Measurements from ENCODE around the gene TAS2R50.

TAS2R50 gene

DNA sequence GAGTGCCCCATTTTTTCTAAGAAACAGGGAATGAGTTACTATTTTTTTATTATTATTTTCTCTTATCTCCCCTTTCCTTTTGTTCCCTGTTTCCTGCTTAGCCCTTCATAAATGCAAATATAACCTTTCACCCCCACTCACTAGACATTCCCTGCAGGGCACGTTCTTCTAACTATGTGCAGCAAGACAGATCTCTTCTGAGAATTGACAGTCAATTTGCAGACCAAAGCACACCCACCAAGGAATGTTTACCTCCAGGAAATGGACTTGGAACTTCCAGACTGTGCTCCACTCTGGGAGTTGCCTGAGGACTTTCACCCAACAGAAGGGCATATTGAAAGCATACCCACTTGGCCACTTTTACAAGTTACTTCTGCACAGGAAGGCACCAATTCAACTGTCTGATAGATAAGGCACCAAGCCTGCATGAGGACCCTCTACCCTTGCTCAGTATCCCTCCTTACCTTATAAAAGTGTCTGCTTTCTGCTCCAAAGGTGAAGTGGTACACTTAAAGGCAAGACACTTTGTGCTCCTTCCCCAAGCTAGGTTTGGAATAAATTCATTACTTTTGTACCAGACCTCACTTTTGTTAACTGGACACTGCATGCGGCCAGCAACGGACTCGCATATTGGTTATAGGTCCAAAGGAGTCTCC is 29.2 kb upstream of the TAS2R50 start:
- TF ChIP-seq, protein P1, sequence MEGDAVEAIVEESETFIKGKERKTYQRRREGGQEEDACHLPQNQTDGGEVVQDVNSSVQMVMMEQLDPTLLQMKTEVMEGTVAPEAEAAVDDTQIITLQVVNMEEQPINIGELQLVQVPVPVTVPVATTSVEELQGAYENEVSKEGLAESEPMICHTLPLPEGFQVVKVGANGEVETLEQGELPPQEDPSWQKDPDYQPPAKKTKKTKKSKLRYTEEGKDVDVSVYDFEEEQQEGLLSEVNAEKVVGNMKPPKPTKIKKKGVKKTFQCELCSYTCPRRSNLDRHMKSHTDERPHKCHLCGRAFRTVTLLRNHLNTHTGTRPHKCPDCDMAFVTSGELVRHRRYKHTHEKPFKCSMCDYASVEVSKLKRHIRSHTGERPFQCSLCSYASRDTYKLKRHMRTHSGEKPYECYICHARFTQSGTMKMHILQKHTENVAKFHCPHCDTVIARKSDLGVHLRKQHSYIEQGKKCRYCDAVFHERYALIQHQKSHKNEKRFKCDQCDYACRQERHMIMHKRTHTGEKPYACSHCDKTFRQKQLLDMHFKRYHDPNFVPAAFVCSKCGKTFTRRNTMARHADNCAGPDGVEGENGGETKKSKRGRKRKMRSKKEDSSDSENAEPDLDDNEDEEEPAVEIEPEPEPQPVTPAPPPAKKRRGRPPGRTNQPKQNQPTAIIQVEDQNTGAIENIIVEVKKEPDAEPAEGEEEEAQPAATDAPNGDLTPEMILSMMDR (IDR thresholded peaks at IDR 0.05; ENCODE audit: low read length, missing control alignments) = no peak
- no peak overlapping the region for H3K4me3 ChIP-seq (replicated peaks; ENCODE audit: low read depth, low read length)
- DNase-seq (ENCODE audit: low read depth) = peak; percentile 10

GRCh38 chr12:11014234-11014633 is 27.5 kb upstream of the TAS2R50 start:
- TF ChIP-seq, protein P1 (IDR thresholded peaks at IDR 0.05; ENCODE audit: low read length, missing control alignments) = no peak

GRCh38 chr12:11007608-11008007 is 20.9 kb upstream of the TAS2R50 start:
- TF ChIP-seq, protein P1 (IDR thresholded peaks at IDR 0.05; ENCODE audit: low read length, missing control alignments) = no peak
- DNase-seq (ENCODE audit: low read depth) = no peak
- no peak overlapping the region for H3K4me3 ChIP-seq (replicated peaks; ENCODE audit: low read depth, low read length)

More at GRCh38 chr12:11014234-11014633, 27.5 kb upstream of the TAS2R50 start:
- DNase-seq (ENCODE audit: low read depth) = peak; percentile 15
- H3K4me3 ChIP-seq (replicated peaks; ENCODE audit: low read depth, low read length) = no peak overlapping the region

DNA sequence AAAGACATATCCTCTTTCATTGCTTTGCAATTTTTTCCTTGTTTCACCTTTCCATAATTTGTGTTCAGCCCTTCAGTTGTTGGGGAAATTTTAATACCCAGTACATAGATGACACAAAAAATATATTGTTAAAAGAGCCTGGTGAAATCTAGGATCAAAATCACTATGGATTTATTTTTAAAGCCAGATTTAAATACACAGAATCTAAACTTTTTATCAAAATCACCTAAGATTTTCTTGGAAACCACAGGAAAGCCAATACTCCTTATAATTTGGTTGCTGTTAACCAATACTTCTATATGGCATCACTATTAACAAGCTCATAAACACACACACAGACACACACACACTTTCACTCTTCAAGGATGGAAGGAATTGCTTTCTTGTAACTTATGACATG is 11.5 kb upstream of the TAS2R50 start, which contains the start of gene TAS2R20:
TSS of gene TAS2R20 (minus strand) at position 101 of the 400 bp plus-strand sequence. CDS start 429 bp downstream, outside the sequence.
- DNase-seq (ENCODE audit: low read depth) = no peak
- H3K4me3 ChIP-seq (replicated peaks; ENCODE audit: low read depth, low read length) = no peak within 1 kb of the TSS
- TF ChIP-seq, protein P1 (IDR thresholded peaks at IDR 0.05; ENCODE audit: low read length, missing control alignments) = no peak

GRCh38 chr12:10994307-10994706 is 7.6 kb upstream of the TAS2R50 start:
- TF ChIP-seq, protein P1 (IDR thresholded peaks at IDR 0.05; ENCODE audit: low read length, missing control alignments) = no peak
- H3K4me3 ChIP-seq (replicated peaks; ENCODE audit: low read depth, low read length) = no peak overlapping the region
- DNase-seq (ENCODE audit: low read depth) = no peak

DNA sequence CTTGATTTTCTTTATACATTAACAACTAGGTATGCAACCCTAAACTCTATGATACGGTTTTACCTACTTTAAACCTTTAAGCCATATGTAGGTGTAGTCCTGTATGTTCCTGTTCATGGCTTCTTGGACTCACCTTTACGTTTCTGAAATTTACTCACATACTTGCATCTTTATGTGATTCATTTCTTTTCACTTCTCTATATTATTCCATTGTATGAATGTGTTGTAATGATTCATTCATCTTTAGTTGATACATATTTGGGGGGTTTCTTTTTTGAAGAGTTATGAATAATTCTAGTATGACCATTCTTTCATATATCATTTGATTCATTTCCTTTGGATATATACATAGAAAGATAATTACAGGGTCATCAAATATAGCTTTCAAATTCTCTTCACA is 2.4 kb upstream of the TAS2R50 start:
- TF ChIP-seq, protein P1 (IDR thresholded peaks at IDR 0.05; ENCODE audit: low read length, missing control alignments) = no peak
- DNase-seq (ENCODE audit: low read depth) = no peak
- no peak overlapping the region for H3K4me3 ChIP-seq (replicated peaks; ENCODE audit: low read depth, low read length)

GRCh38 chr12:10982244-10982643 is 4.5 kb downstream of the TAS2R50 start:
- no peak overlapping the region for H3K4me3 ChIP-seq (replicated peaks; ENCODE audit: low read depth, low read length)
- TF ChIP-seq, protein P1 (IDR thresholded peaks at IDR 0.05; ENCODE audit: low read length, missing control alignments) = no peak
- no peak for DNase-seq (ENCODE audit: low read depth)

Data from fibroblast of pulmonary artery (primary cell).